ENCODE results near the gene KMT2E. TPM values are rescaled to one million over a fixed set of nuclear protein-coding genes. Genes with fewer than 3 reads are reported as not detected.

KMT2E gene
- total RNA-seq, 1 experiment from 2014 or later = 68.1 TPM

DNA sequence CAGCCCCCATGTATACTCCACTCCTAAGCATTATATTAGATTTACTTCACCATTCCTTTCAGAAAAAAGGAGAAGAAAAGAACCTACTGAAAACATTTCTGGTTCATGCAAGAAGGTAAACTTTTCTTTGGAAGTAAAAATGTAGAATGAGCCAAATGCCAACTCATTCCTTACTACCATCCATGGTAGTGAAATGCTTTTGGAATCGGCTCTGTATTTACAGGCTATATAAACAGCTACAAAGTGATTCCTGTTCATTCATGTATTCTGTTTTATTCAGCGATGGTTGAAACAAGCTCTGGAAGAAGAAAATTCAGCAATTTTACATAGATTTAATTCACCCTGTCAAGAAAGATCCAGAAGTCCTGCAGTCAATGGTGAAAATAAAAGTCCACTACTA, 91.6 kb downstream of the KMT2E start:
- Histone ChIP-seq H3K4me3 (no peak overlapping the region), H3K4me1 (replicated peaks; ENCODE audit: insufficient read depth) (no peaks in the 10 kb centered on the region), H3K79me2 (ENCODE audit: low read depth) (no peaks in the 10 kb centered on the region), H4K20me1 (ENCODE audit: insufficient read depth) (0 out of 2 replicates have a peak, but pooled peaks cover 3% of the 10 kb centered on the region), H2AFZ (no peak overlapping the region), H3F3A (ENCODE audit: insufficient read depth, low read depth) (peaks cover 9% of the 10 kb centered on the region; the same call in 1 of the 2 replicates), H3K9me2 (ENCODE audit: insufficient read depth) (no peaks in the 10 kb centered on the region), H3K4me2 (no peak overlapping the region), H3K9me3 (ENCODE audit: insufficient read depth, low read depth) (no peaks in the 10 kb centered on the region), H3K36me3 (ENCODE audit: low read depth) (peaks cover 23% of the 10 kb centered on the region), H3K27me3 (ENCODE audit: insufficient read depth, low read depth) (no peaks in the 10 kb centered on the region), H3K27ac (0 out of 2 replicates have a peak overlapping the region, but pooled peaks have one; percentile 20)
- no TSS peak for BruUV-seq (replicated peaks)
- intact Hi-C loops (cut with micrococcal nuclease; ENCODE audit: unreplicated experiment) = no loop called here
- DNase-seq = no peak
- ChIA-PET CTCF (no interaction called here), POLR2A (ENCODE audit: unreplicated experiment) (no interaction called here)
- no peak for TF ChIP-seq EZH2 (IDR thresholded peaks at IDR 0.05; ENCODE audit: low read depth)

GRCh38 chr7:105106473-105106872, 92.5 kb downstream of the KMT2E start:
- no peak for DNase-seq
- H3K36me3 ChIP-seq (ENCODE audit: low read depth) = peaks cover 32% of the 10 kb centered on the region
- H3K4me1 ChIP-seq (replicated peaks; ENCODE audit: insufficient read depth) = no peaks in the 10 kb centered on the region
- no peak overlapping the region for H3K4me3 ChIP-seq
- no peak overlapping the region for H2AFZ ChIP-seq
- no peak overlapping the region for H3K4me2 ChIP-seq
- intact Hi-C loops (cut with micrococcal nuclease; ENCODE audit: unreplicated experiment) = no loop called here
- no peaks in the 10 kb centered on the region for H3K27me3 ChIP-seq (ENCODE audit: insufficient read depth, low read depth)
- no peak overlapping the region for H3K27ac ChIP-seq
- no peaks in the 10 kb centered on the region for H3K9me2 ChIP-seq (ENCODE audit: insufficient read depth)
- no TSS peak for BruUV-seq (replicated peaks)
- no peaks in the 10 kb centered on the region for H3K9me3 ChIP-seq (ENCODE audit: insufficient read depth, low read depth)
- H4K20me1 ChIP-seq (ENCODE audit: insufficient read depth) = 0 out of 2 replicates have a peak, but pooled peaks cover 3% of the 10 kb centered on the region
- peaks cover 13% of the 10 kb centered on the region; the same call in 1 of the 2 replicates for H3F3A ChIP-seq (ENCODE audit: insufficient read depth, low read depth)
- ChIA-PET CTCF (no interaction called here), POLR2A (ENCODE audit: unreplicated experiment) (no interaction called here)
- TF ChIP-seq, protein P1, sequence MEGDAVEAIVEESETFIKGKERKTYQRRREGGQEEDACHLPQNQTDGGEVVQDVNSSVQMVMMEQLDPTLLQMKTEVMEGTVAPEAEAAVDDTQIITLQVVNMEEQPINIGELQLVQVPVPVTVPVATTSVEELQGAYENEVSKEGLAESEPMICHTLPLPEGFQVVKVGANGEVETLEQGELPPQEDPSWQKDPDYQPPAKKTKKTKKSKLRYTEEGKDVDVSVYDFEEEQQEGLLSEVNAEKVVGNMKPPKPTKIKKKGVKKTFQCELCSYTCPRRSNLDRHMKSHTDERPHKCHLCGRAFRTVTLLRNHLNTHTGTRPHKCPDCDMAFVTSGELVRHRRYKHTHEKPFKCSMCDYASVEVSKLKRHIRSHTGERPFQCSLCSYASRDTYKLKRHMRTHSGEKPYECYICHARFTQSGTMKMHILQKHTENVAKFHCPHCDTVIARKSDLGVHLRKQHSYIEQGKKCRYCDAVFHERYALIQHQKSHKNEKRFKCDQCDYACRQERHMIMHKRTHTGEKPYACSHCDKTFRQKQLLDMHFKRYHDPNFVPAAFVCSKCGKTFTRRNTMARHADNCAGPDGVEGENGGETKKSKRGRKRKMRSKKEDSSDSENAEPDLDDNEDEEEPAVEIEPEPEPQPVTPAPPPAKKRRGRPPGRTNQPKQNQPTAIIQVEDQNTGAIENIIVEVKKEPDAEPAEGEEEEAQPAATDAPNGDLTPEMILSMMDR (conservative IDR thresholded peaks at IDR 0.05) = no peak
- no peak for TF ChIP-seq EZH2 (IDR thresholded peaks at IDR 0.05; ENCODE audit: low read depth)
- H3K79me2 ChIP-seq (ENCODE audit: low read depth) = no peaks in the 10 kb centered on the region

- H3K27me3 ChIP-seq (ENCODE audit: insufficient read depth, low read depth) = no peaks in the 10 kb centered on the region
- no peaks in the 10 kb centered on the region for H3K4me1 ChIP-seq (replicated peaks; ENCODE audit: insufficient read depth)
- peaks cover 41% of the 10 kb centered on the region for H3K36me3 ChIP-seq (ENCODE audit: low read depth)
- H3K9me2 ChIP-seq (ENCODE audit: insufficient read depth) = no peaks in the 10 kb centered on the region
- TF ChIP-seq EZH2 (IDR thresholded peaks at IDR 0.05; ENCODE audit: low read depth) = no peak
- TF ChIP-seq, protein P1 (conservative IDR thresholded peaks at IDR 0.05) = no peak
- ChIA-PET CTCF (no interaction called here), POLR2A (ENCODE audit: unreplicated experiment) (no interaction called here)
- peaks cover 21% of the 10 kb centered on the region; the same call in 1 of the 2 replicates for H3F3A ChIP-seq (ENCODE audit: insufficient read depth, low read depth)
- no peak overlapping the region for H2AFZ ChIP-seq
- H3K4me2 ChIP-seq = no peak overlapping the region
- intact Hi-C loops (cut with micrococcal nuclease; ENCODE audit: unreplicated experiment) = no loop called here
- DNase-seq = no peak
- H4K20me1 ChIP-seq (ENCODE audit: insufficient read depth) = 0 out of 2 replicates have a peak, but pooled peaks cover 3% of the 10 kb centered on the region
- H3K4me3 ChIP-seq = no peak overlapping the region
- H3K27ac ChIP-seq = no peak overlapping the region
- no peaks in the 10 kb centered on the region for H3K79me2 ChIP-seq (ENCODE audit: low read depth)
- no peaks in the 10 kb centered on the region for H3K9me3 ChIP-seq (ENCODE audit: insufficient read depth, low read depth)
- no TSS peak for BruUV-seq (replicated peaks)
Measured at GRCh38 chr7:105107458-105107857, 93.5 kb downstream of the KMT2E start.

All from PC-9 (cell line).